Measurements from ENCODE around the gene MTM1. TPM values are rescaled to one million over a fixed set of nuclear protein-coding genes. Genes with fewer than 3 reads are reported as not detected.

The MTM1 gene
- total RNA-seq, 1 donor from 2014 or later = 15.3 TPM

GRCh38 chrX:150700107-150700506, 131.7 kb downstream of the MTM1 start:
- TF ChIP-seq EZH2phosphoT487 (IDR thresholded peaks at IDR 0.05) (no peak), CTCF (IDR thresholded peaks at IDR 0.05) (no peak), EZH2 (IDR thresholded peaks at IDR 0.05) (no peak)
- H3K4me3 Mint-ChIP-seq = no peak overlapping the region
- H3K36me3 ChIP-seq = no peaks in the 10 kb centered on the region
- no peaks in the 10 kb centered on the region for H3K9me3 Mint-ChIP-seq
- H2AFZ ChIP-seq (replicated peaks) = no peak overlapping the region
- no peaks in the 10 kb centered on the region for H3F3A ChIP-seq (ENCODE audit: low read depth)
- peaks cover 10% of the 10 kb centered on the region for H3K36me3 Mint-ChIP-seq
- no peaks in the 10 kb centered on the region for H3K9me3 ChIP-seq (ENCODE audit: low read depth)
- H4K20me1 ChIP-seq (ENCODE audit: low read depth) = no peaks in the 10 kb centered on the region
- no peaks in the 10 kb centered on the region for H3K27me3 ChIP-seq
- H3K4me2 ChIP-seq = no peak overlapping the region
- no peak for DNase-seq (ENCODE audit: low spot score)
- H3K27ac ChIP-seq = no peak overlapping the region
- no peaks in the 10 kb centered on the region for H3K79me2 ChIP-seq (ENCODE audit: low read depth)
- H3K4me1 ChIP-seq = no peaks in the 10 kb centered on the region
- H3K9ac ChIP-seq = no peak overlapping the region
- peaks cover 6% of the 10 kb centered on the region for H3K4me1 Mint-ChIP-seq
- no peaks in the 10 kb centered on the region for H3K27me3 Mint-ChIP-seq (ENCODE audit: insufficient read depth, low read depth)
- H3K4me3 ChIP-seq = no peak overlapping the region
- no peak overlapping the region for H3K27ac Mint-ChIP-seq

- Mint-ChIP-seq H3K4me3 (no peak overlapping the region), H3K36me3 (peaks cover 13% of the 10 kb centered on the region), H3K4me1 (no peaks in the 10 kb centered on the region), H3K27ac (no peak overlapping the region), H3K9me3 (no peaks in the 10 kb centered on the region), H3K27me3 (ENCODE audit: insufficient read depth, low read depth) (no peaks in the 10 kb centered on the region)
- Histone ChIP-seq H3K4me1 (no peaks in the 10 kb centered on the region), H2AFZ (replicated peaks) (no peak overlapping the region), H3K36me3 (no peaks in the 10 kb centered on the region), H3F3A (ENCODE audit: low read depth) (no peaks in the 10 kb centered on the region), H3K9ac (no peak overlapping the region), H3K27ac (no peak overlapping the region), H4K20me1 (ENCODE audit: low read depth) (no peaks in the 10 kb centered on the region), H3K4me3 (no peak overlapping the region), H3K27me3 (no peaks in the 10 kb centered on the region), H3K9me3 (ENCODE audit: low read depth) (no peaks in the 10 kb centered on the region), H3K4me2 (no peak overlapping the region), H3K79me2 (ENCODE audit: low read depth) (no peaks in the 10 kb centered on the region)
- no peak for DNase-seq (ENCODE audit: low spot score)
- TF ChIP-seq EZH2 (IDR thresholded peaks at IDR 0.05) (no peak), EZH2phosphoT487 (IDR thresholded peaks at IDR 0.05) (no peak)
Measured at GRCh38 chrX:150701377-150701776, 133.0 kb downstream of the MTM1 start.

DNA sequence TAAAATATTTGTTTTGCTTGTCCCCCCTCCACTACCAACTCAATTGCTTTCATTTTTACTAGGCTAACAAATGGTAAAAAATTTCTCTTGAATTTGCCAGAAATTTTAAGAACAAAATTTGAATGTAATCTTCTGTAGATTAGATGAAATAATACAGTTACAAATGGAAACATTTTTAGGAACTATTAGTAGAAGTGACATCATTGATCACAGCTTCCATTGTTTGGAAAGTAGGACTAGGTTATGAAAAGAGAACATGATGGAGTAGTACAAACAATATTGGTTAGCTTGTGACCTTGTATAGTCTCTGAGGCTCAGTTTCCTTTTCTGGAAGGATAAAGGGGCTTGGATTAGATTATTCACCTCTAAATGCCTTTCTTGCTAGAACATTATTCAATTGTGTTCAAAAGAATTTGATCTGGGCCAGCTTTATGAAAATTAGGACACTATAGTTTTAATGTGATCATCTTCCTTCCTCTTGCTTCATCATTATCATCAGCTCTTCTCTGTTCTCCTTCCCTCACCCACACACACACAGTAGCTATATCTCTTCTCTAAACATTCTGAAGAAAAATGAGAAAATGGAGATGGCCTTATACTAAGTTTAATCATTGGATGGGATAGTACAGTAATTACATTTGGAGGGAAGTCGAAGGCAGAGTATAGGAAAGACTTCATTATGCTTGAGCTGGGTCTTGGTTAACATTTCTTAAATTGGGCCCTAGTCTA, 134.7 kb downstream of the MTM1 start:
- Histone ChIP-seq H3K4me2 (no peak overlapping the region), H3F3A (ENCODE audit: low read depth) (no peaks in the 10 kb centered on the region), H2AFZ (replicated peaks) (no peak overlapping the region), H3K27ac (no peak overlapping the region), H3K9me3 (ENCODE audit: low read depth) (no peaks in the 10 kb centered on the region), H3K9ac (no peak overlapping the region), H3K79me2 (ENCODE audit: low read depth) (no peaks in the 10 kb centered on the region), H3K4me3 (no peak overlapping the region), H3K36me3 (no peaks in the 10 kb centered on the region), H3K27me3 (no peaks in the 10 kb centered on the region), H4K20me1 (ENCODE audit: low read depth) (no peaks in the 10 kb centered on the region), H3K4me1 (no peaks in the 10 kb centered on the region)
- H3K4me3 Mint-ChIP-seq = no peak overlapping the region
- TF ChIP-seq EZH2 (IDR thresholded peaks at IDR 0.05) = no peak
- TF ChIP-seq CTCF (IDR thresholded peaks at IDR 0.05) = no peak
- TF ChIP-seq EZH2phosphoT487 (IDR thresholded peaks at IDR 0.05) = no peak
- no peaks in the 10 kb centered on the region for H3K27me3 Mint-ChIP-seq (ENCODE audit: insufficient read depth, low read depth)
- peaks cover 13% of the 10 kb centered on the region for H3K36me3 Mint-ChIP-seq
- H3K27ac Mint-ChIP-seq = no peak overlapping the region
- no peaks in the 10 kb centered on the region for H3K9me3 Mint-ChIP-seq
- DNase-seq (ENCODE audit: low spot score) = no peak
- no peaks in the 10 kb centered on the region for H3K4me1 Mint-ChIP-seq

DNA sequence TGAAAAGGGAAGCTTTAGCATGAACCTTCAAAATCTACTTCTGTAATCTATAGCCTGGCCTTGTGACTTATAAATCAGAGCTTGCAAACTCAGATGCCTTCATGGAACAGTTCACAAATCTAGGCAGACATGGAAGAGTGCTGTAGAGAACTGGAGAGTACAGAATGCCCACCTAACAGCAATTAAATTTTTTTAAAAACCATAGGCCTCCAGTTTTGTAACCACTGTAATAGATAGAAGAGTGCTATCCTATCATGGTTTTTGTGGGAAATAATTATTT, 135.2 kb downstream of the MTM1 start:
- H3F3A ChIP-seq (ENCODE audit: low read depth) = no peaks in the 10 kb centered on the region
- no peak overlapping the region for H2AFZ ChIP-seq (replicated peaks)
- H3K79me2 ChIP-seq (ENCODE audit: low read depth) = no peaks in the 10 kb centered on the region
- no peak for TF ChIP-seq CTCF (IDR thresholded peaks at IDR 0.05)
- no peak for TF ChIP-seq EZH2phosphoT487 (IDR thresholded peaks at IDR 0.05)
- no peak overlapping the region for H3K9ac ChIP-seq
- H3K9me3 Mint-ChIP-seq = no peaks in the 10 kb centered on the region
- no peak overlapping the region for H3K4me2 ChIP-seq
- H3K4me3 Mint-ChIP-seq = no peak overlapping the region
- H3K4me3 ChIP-seq = no peak overlapping the region
- no peaks in the 10 kb centered on the region for H3K9me3 ChIP-seq (ENCODE audit: low read depth)
- no peaks in the 10 kb centered on the region for H4K20me1 ChIP-seq (ENCODE audit: low read depth)
- no peaks in the 10 kb centered on the region for H3K4me1 Mint-ChIP-seq
- peaks cover 13% of the 10 kb centered on the region for H3K36me3 Mint-ChIP-seq
- H3K27me3 ChIP-seq = no peaks in the 10 kb centered on the region
- H3K27ac Mint-ChIP-seq = no peak overlapping the region
- H3K27me3 Mint-ChIP-seq (ENCODE audit: insufficient read depth, low read depth) = no peaks in the 10 kb centered on the region
- H3K36me3 ChIP-seq = no peaks in the 10 kb centered on the region
- DNase-seq (ENCODE audit: low spot score) = no peak
- no peaks in the 10 kb centered on the region for H3K4me1 ChIP-seq
- no peak overlapping the region for H3K27ac ChIP-seq
